MM.1S (cell line): Measurements from ENCODE around the gene MRPL20.

Experiments
- DNase-seq: peaks from one replicate; pipeline ENCODE4 v3.0.0-alpha.2; 2015
- H2AFZ ChIP-seq: fragments of 300-600 bp; sonication (generic); 2 replicates; pipeline ENCODE4 v1.6.0; 2016; ENCODE audit warnings: antibody characterized with exemption, low read length
- H3F3A ChIP-seq: fragments of 300-600 bp; sonication (generic); 2 replicates; pipeline ENCODE4 v1.6.1; 2016; ENCODE audit warnings: mild to moderate bottlenecking, antibody characterized with exemption, low read length, moderate library complexity, mixed read lengths; ENCODE audit not compliant: insufficient read depth
- H3K27ac ChIP-seq: fragments of 300-600 bp; sonication (generic); 2 replicates; pipeline ENCODE4 v1.5.1; 2016; ENCODE audit warnings: mild to moderate bottlenecking, low read length
- H3K27me3 ChIP-seq: fragments of 300-600 bp; sonication (generic); replicated peaks from 2 replicates; pipeline ENCODE4 v1.6.0; 2016; ENCODE audit warnings: low read length; ENCODE audit not compliant: insufficient read depth
- H3K36me3 ChIP-seq: fragments of 300-600 bp; sonication (generic); replicated peaks from 2 replicates; pipeline ENCODE4 v1.6.1; 2016; ENCODE audit warnings: mild to moderate bottlenecking, low read length, mixed read lengths; ENCODE audit not compliant: insufficient read depth
- H3K4me1 ChIP-seq: fragments of 300-600 bp; sonication (generic); 2 replicates; pipeline ENCODE4 v1.6.1; 2016; ENCODE audit warnings: low read length, mixed read lengths
- H3K4me2 ChIP-seq: fragments of 300-600 bp; sonication (generic); 2 replicates; pipeline ENCODE4 v1.6.0; 2016; ENCODE audit warnings: low read depth, low read length
- H3K4me3 ChIP-seq: fragments of 300-600 bp; sonication (generic); 2 replicates; pipeline ENCODE4 v1.5.1; 2016; ENCODE audit warnings: low read length, mixed read lengths
- H3K79me2 ChIP-seq: fragments of 300-600 bp; sonication (generic); 2 replicates; pipeline ENCODE4 v1.6.1; 2016; ENCODE audit warnings: mixed run types, low read length, mixed read lengths
- H3K9ac ChIP-seq: fragments of 300-600 bp; sonication (generic); 2 replicates; pipeline ENCODE4 v1.6.1; 2016; ENCODE audit warnings: low read length, mixed read lengths
- H3K9me2 ChIP-seq: fragments of 300-600 bp; sonication (generic); replicated peaks from 2 replicates; pipeline ENCODE4 v1.6.1; 2016; ENCODE audit warnings: mild to moderate bottlenecking, low read length, mixed read lengths; ENCODE audit not compliant: insufficient read depth
- H3K9me3 ChIP-seq: fragments of 300-600 bp; sonication (generic); replicated peaks from 2 replicates; pipeline ENCODE4 v1.6.1; 2016; ENCODE audit warnings: mild to moderate bottlenecking, low read length, mixed read lengths; ENCODE audit not compliant: insufficient read depth
- H4K20me1 ChIP-seq: fragments of 300-600 bp; sonication (generic); 2 replicates; pipeline ENCODE4 v1.6.1; 2016; ENCODE audit warnings: mild to moderate bottlenecking, low read length, moderate library complexity, mixed read lengths; ENCODE audit not compliant: insufficient read depth
- CTCF ChIP-seq: fragments of 300-600 bp; sonication (generic); IDR thresholded peaks from 2 replicates; pipeline ENCODE4 v1.5.1; 2016; ENCODE audit warnings: antibody characterized with exemption, low read length, mixed read lengths
- EZH2 ChIP-seq: fragments of 300-600 bp; sonication (generic); optimal IDR thresholded peaks from 2 replicates; pipeline ENCODE3; 2017; ENCODE audit warnings: low read depth, mild to moderate bottlenecking, antibody characterized with exemption, low read length, mixed read lengths
- EZH2phosphoT487 ChIP-seq: fragments of 300-600 bp; sonication (generic); IDR thresholded peaks from 2 replicates; pipeline ENCODE4 v1.6.1; 2018; ENCODE audit warnings: antibody characterized with exemption, low read length

Gene MRPL20

GRCh38 chr1:1365875-1366698, 41.0 kb downstream of the MRPL20 start:
- H3K4me2 ChIP-seq = no peak overlapping the region
- TF ChIP-seq CTCF (no peak), EZH2 (no peak), EZH2phosphoT487 (no peak)
- H3K36me3 ChIP-seq = no peaks in the 10 kb centered on the region
- no peak overlapping the region for H3K9ac ChIP-seq
- H2AFZ ChIP-seq = no peak overlapping the region
- no peak overlapping the region for H3K4me3 ChIP-seq
- H3K27me3 ChIP-seq = peaks cover 13% of the 10 kb centered on the region
- no peaks in the 10 kb centered on the region for H3K9me2 ChIP-seq
- H3K79me2 ChIP-seq = no peaks in the 10 kb centered on the region
- no peak for DNase-seq
- H3K9me3 ChIP-seq = no peaks in the 10 kb centered on the region
- no peaks in the 10 kb centered on the region for H4K20me1 ChIP-seq
- H3F3A ChIP-seq = no peaks in the 10 kb centered on the region
- no peak overlapping the region for H3K27ac ChIP-seq
- no peaks in the 10 kb centered on the region for H3K4me1 ChIP-seq

GRCh38 chr1:1364266-1364665, 42.8 kb downstream of the MRPL20 start:
- Histone ChIP-seq H3K36me3 (no peaks in the 10 kb centered on the region), H3K9me2 (no peaks in the 10 kb centered on the region), H3K9me3 (no peaks in the 10 kb centered on the region), H3K79me2 (no peaks in the 10 kb centered on the region), H3K27ac (no peak overlapping the region), H3K9ac (no peak overlapping the region), H3K4me2 (no peak overlapping the region), H3F3A (no peaks in the 10 kb centered on the region), H4K20me1 (no peaks in the 10 kb centered on the region), H2AFZ (no peak overlapping the region), H3K4me3 (no peak overlapping the region), H3K4me1 (no peaks in the 10 kb centered on the region), H3K27me3 (peaks cover 29% of the 10 kb centered on the region)
- TF ChIP-seq EZH2 (no peak), EZH2phosphoT487 (no peak), CTCF (no peak)
- no peak for DNase-seq

- Histone ChIP-seq H3K27ac (no peak overlapping the region), H3K36me3 (no peaks in the 10 kb centered on the region), H3K79me2 (no peaks in the 10 kb centered on the region), H3K27me3 (peaks cover 46% of the 10 kb centered on the region), H3K4me1 (no peaks in the 10 kb centered on the region), H3K9ac (no peak overlapping the region), H3F3A (no peaks in the 10 kb centered on the region), H3K4me3 (no peak overlapping the region), H3K9me2 (no peaks in the 10 kb centered on the region), H3K4me2 (no peak overlapping the region), H4K20me1 (no peaks in the 10 kb centered on the region), H2AFZ (no peak overlapping the region), H3K9me3 (no peaks in the 10 kb centered on the region)
- no peak for DNase-seq
- TF ChIP-seq CTCF (no peak), EZH2phosphoT487 (no peak), EZH2 (no peak)
Observed at GRCh38 chr1:1361982-1362423, 45.1 kb downstream of the MRPL20 start.
